HG03342 (cell line): ENCODE results near the gene ANKRD1.

Experiments
- ATAC-seq: cut with Tn5 transposase; IDR thresholded peaks from one replicate; pipeline ENCODE4 v1.9.1; 2021; ENCODE audit warnings: mild to moderate bottlenecking, moderate library complexity; ENCODE audit not compliant: unreplicated experiment

Gene ANKRD1

DNA sequence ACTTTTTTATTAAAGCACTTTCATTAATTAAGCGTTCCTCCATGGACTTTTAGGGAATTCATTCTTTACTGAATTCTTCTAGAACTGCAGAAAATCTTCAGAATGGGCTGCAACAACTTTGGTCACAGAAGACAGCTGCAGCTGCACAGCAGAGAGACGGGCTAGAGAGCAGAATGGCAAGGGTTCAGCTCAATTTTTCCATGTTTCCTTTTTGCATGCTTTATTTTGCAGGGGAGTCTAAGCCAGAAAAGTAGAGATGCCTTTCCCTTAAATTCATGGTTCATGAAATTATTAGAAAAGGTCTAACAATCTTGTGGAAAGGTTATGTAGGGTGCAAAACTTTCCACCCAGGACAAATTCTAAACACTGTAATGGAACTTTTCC, 15.4 kb upstream of the ANKRD1 start:
- no peak for ATAC-seq

DNA sequence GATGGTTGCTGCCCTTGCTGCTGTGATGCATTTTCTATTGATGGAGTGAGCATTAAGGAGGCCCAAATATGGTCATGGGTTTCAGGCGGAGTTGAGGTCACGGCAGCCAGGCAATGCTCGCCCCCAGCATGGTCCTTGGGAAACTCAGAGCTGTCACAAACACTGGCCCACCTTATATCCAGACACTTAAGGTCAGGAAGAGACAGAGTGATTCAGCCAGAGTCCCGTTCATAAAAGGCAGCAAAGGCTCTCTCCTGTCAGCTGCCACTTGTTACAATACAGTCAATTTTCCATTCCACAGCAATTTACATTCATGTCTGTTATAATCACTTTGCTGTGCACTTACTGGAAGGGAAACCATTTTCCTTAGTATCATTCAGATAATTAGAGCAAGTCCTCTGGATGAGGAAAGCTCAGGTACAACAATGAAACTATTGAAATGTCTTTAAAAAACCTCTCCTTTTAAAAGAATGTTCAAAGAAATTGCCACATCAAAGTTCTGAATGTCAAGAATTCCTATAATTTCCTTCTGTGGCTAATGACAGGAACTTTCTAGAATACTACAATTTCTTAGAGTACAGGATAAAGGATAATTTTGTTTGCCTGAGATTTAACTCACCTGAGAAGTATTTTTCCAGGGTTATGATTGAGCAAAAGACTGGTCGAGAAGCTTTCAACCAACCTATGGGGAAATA, 14.8 kb upstream of the ANKRD1 start:
- ATAC-seq = no peak

- no peak for ATAC-seq
These were observed 10.3 kb upstream of the ANKRD1 start for GRCh38 chr10:90930971-90931871.

DNA sequence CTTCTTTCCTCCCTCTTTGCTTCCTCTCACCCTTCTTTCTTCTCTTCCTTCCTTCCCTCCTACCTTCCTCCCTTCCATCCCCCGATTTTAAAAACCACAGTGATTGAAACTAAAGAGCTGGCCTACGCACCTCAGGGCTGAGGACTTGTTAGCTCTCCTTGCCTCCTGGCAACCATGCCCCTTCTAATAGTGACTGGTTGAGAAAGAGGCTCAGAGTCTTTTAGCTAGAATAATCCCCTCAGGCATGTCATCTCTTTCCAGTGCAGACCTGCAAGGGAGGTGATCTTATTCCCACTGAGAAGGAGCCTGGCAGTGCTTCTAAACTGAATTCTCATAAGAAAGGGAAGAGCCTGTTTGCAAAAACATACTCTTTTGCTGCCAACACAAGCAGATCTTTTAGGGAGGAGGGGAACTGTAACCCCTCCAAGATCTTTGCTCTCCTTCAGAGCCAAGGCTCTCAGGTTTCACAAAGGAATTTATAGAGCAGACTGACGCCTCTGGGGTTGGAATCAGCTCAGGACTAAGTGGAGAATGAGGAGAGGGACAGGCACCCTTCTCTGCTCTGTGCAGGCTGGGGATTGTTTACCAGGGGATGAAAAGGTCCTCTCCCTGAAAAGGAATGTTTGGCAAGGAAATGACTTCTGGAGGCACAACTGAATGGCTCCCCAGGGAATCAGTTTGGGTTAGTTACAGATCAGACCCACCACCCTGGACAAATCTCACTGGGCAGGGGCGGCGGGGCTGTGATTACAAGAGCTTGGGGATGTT, 9.4 kb upstream of the ANKRD1 start:
- no peak for ATAC-seq

- ATAC-seq = no peak
These were observed 8.3 kb upstream of the ANKRD1 start for GRCh38 chr10:90929179-90929578.

GRCh38 chr10:90927293-90927692, 6.4 kb upstream of the ANKRD1 start:
- no peak for ATAC-seq

GRCh38 chr10:90925079-90926029, 4.5 kb upstream of the ANKRD1 start:
- no peak for ATAC-seq

- ATAC-seq = no peak
These were observed 3.7 kb upstream of the ANKRD1 start for GRCh38 chr10:90924552-90924951.

DNA sequence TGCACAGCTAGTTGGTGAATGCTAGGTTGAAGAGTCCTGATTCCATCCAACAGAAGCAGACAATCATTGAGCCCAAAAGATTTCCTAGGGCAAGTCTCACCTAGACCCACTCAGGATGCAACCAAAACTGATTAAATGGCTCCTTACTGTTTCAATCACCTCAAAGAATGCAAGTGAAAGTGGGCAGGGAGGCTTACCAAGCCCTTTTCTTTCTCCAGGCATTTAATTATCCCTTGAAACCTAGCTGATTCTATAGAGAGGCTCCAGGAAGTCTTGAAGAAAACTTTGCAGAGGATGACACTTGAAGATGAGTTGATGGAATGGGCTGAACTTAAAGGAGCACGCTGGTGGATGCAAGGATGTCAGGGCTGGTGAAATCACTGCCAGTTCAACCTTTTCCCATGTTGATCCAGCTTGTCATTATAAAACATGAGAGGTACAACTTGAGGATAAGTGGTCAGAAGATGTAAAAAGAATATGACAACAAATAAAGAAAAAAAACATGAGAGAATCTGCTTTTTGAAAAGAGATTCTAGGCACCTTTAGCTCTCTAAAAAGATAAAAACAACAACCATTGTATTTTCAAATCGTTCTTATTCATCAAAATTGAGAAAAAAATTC, 2.3 kb upstream of the ANKRD1 start:
- ATAC-seq = no peak

- ATAC-seq = no peak
These were observed 1.0 kb upstream of the ANKRD1 start for GRCh38 chr10:90921906-90922305.

DNA sequence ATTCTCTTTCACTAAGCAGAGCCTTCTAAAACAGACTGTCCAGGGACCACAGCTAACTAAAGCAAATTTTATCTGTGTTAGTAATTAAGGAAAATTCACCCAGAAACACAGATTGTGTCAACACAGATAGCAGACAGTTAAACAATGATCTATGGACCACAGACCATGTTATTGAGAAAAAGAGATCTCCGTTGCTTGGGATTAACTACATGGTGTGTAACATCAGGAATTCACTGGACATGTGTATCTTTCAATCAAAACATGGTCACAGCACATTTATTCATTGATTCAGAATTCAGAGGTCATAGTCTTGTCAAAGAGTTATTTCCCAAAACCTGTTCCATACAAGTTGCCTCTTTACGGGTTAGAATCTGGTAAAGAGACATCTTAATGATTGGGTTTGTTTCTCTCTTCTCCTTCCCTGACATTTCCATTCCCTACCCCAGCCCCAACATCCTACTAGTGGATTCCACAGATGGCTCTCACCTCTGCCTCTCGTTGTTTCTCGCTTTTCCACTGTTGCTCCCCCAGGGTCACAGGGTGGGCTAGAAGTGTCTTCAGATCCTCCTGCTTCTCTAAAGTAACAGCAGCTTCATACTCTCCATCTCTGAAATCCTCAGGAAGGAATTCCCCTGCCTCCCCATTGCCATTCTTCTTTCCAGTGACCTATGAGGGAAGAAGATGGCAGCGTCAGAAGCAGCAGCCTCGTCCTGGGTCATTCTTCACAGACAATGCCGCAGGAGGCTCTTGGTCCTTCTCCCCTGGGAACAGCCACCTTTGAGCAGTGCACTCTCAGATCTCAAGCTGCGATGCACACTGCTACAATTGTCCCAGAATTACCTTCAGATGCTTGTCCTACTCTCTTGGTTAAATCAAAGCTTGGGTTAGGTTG, 958 bp downstream of the ANKRD1 start:
- ATAC-seq = no peak

GRCh38 chr10:90917968-90918318, 2.9 kb downstream of the ANKRD1 start:
- ATAC-seq = no peak

DNA sequence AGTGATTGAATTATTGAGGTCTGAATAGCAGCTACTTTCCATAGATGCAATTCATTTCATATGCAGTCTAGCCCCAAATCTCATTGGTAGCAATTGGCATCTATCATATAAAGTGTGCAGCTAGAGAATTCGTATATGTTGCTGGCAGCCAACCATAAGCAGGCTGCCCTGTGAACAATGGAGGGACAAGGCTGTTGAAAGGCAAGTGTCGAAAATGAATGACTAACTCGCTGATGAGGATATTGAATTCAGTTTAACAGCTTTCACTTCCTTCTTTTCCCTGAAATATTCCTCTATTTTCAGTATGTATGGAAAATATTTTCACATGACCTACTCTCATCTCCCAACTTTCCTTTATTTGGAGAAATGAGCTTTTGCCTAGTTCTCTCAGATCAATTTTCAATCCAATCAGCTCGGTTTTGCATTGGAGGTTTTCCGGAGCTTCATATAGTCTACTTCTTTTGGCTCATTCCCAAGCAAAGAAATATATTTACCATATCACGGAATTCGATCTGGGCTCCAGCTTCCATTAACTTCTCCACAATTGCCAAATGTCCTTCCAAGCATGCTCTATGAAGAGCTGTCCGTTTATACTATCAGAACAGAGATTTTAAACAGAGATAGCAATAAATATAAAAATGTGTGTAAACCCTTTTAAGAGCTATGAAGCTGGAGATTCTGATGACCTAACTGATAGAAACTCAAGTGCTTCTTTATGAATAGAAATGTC, 3.5 kb downstream of the ANKRD1 start:
- no peak for ATAC-seq

GRCh38 chr10:90916392-90917237, 4.3 kb downstream of the ANKRD1 start:
- ATAC-seq = no peak

GRCh38 chr10:90915766-90916075, 5.2 kb downstream of the ANKRD1 start:
- ATAC-seq = no peak

DNA sequence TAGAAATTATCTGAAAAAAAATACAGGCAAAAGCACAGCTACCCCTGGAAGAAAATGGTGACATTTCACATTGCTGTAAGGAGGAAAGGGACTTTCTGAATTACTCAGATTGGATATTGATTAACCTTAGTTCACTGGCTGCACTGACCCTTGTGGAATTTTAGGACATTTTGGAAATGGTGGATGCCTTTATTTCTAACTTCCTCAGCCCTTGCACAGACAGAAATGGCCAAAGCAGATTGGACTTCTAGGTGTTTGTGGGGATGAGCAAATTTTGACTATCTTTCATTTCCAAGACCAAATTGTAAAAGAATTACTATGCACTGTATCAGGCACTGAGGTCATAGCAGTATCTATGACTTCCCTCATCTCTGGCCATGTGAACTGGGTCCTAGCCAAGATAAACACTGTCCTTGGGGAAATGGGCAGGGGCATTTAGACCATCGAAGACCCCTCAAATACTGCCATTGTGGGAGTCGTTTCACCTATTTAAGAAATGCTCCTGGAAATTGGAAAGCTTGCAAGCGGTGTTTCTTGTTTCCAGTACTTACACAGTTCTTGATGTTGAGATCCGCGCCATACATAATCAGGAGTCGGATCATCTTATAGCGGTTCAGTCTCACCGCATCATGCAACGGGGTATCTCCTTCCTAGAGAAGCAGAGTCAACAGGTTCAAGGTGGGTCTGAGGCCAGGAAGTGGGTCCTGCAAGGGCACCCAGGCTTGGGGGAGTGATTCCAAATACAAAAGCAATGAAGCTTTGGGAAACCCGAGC, 5.7 kb downstream of the ANKRD1 start:
- no peak for ATAC-seq
